Panc1 (cell line): ENCODE data around the gene MACIR. TPM values are rescaled to one million over a fixed set of nuclear protein-coding genes. Genes with fewer than 3 reads are reported as not detected.

Experiments
- ATAC-seq: fragments of 200-7000 bp; cut with Tn5 transposase; 2 replicates; pipeline ENCODE4 v1.9.1; 2020; ENCODE audit warnings: mild to moderate bottlenecking, moderate library complexity
- BruUV-seq: library from RNA; stranded (reverse); fragments of 400-500 nt; replicated peaks from 2 replicates; lab custom pipeline; 2021; lab: Mats Ljungman, UMichigan
- CTCF ChIA-PET: fragments of 300-600 bp; sonication (Branson Sonifier 250); formaldehyde crosslinking; loops from one replicate; lab custom pipeline; 2022; ENCODE audit warnings: antibody characterized with exemption; lab: Charles Lee
- POLR2A ChIA-PET: fragments of 300-600 bp; sonication (Branson Sonifier 250); formaldehyde crosslinking; loops from one replicate; lab custom pipeline; 2022; ENCODE audit warnings: antibody characterized with exemption; lab: Charles Lee
- DNase-seq: peaks from one replicate; pipeline ENCODE4 v3.0.0-alpha.2; 2010; ENCODE audit warnings: low read depth, low spot score
- H3K27ac ChIP-seq: 2 replicates; pipeline ENCODE4 v1.5.1; 2011; ENCODE audit warnings: mild to moderate bottlenecking, low read length, inconsistent platforms
- H3K27me3 ChIP-seq: fragments of 200-500 bp; sonication (Bioruptor generic); 2 replicates; pipeline ENCODE4 v1.6.0; 2014; ENCODE audit warnings: low read length, inconsistent platforms; ENCODE audit not compliant: control insufficient read depth, insufficient read depth
- H3K36me3 ChIP-seq: fragments of 200-500 bp; sonication (Bioruptor generic); 2 replicates; pipeline ENCODE4 v1.5.1; 2014; ENCODE audit warnings: inconsistent platforms, mild to moderate bottlenecking, low read length, moderate library complexity; ENCODE audit not compliant: control insufficient read depth, insufficient read depth
- H3K4me1 ChIP-seq: 2 replicates; pipeline ENCODE4 v1.5.1; 2011; ENCODE audit warnings: inconsistent platforms, mild to moderate bottlenecking, low read length, moderate library complexity; ENCODE audit not compliant: control insufficient read depth, insufficient read depth
- H3K4me3 ChIP-seq, 2 experiments: 2 replicates each; pipeline ENCODE4 v1.5.1; 2011 to 2012; ENCODE audit warnings: low read depth in 2 of 2, low read length in 2 of 2, mild to moderate bottlenecking in 2 of 2, inconsistent platforms in 1 of 2, moderate library complexity in 1 of 2
- H3K9me3 ChIP-seq: fragments of 200-500 bp; sonication (Bioruptor generic); 2 replicates; pipeline ENCODE4 v1.5.1; 2014; ENCODE audit warnings: low read depth, mild to moderate bottlenecking, inconsistent platforms, low read length, moderate library complexity; ENCODE audit not compliant: control insufficient read depth, insufficient read depth
- POLR2AphosphoS5 ChIP-seq: IDR thresholded peaks from 2 replicates; pipeline ENCODE4 v1.6.1; 2012; ENCODE audit warnings: mild to moderate bottlenecking, low read depth, low read length, moderate library complexity
- SIN3A ChIP-seq: IDR thresholded peaks from 2 replicates; pipeline ENCODE4 v1.6.1; 2012; ENCODE audit warnings: low read depth, mild to moderate bottlenecking, low read length, moderate library complexity, borderline replicate concordance; ENCODE audit not compliant: insufficient read depth
- TCF7L2 ChIP-seq: IDR thresholded peaks from 2 replicates; pipeline ENCODE4 v1.6.1; 2011; ENCODE audit warnings: mild to moderate bottlenecking, low read depth, low read length, inconsistent platforms
- in situ Hi-C: cut with HindIII; loops from 2 replicates; pipeline ENCODE4 v1.10.0; 2016; ENCODE audit warnings: low sequenced_read_pairs, low pct_unique_long_range_greater_than_20kb
- intact Hi-C: fragments of 100-400 bp; cut with micrococcal nuclease; formaldehyde crosslinking; loops from one replicate; pipeline ENCODE4 v1.10.0; 2022; ENCODE audit not compliant: unreplicated experiment
- total RNA-seq: library from RNA; stranded (reverse); gene quantifications from one replicate; pipeline ENCODE4 v1.2.1, GENCODE V29; 2021; ENCODE audit not compliant: unreplicated experiment
- TF ChIP-seq, protein P1 (sequence below): fragments of 450-650 bp; IDR thresholded peaks from 2 replicates; pipeline ENCODE4 v1.5.1; 2017; ENCODE audit warnings: mild to moderate bottlenecking
- TF ChIP-seq, protein P2 (sequence below), 2 experiments: IDR thresholded peaks; 2 replicates each; pipeline ENCODE4 v1.6.1; 2011 to 2012; ENCODE audit warnings: low read depth in 2 of 2, control low read depth in 1 of 2, low read length in 1 of 2, mild to moderate bottlenecking in 1 of 2, moderate library complexity in 1 of 2; ENCODE audit not compliant: insufficient read depth in 1 of 2

The MACIR gene
- total RNA-seq, 1 experiment from 2014 or later = 11.0 TPM

DNA sequence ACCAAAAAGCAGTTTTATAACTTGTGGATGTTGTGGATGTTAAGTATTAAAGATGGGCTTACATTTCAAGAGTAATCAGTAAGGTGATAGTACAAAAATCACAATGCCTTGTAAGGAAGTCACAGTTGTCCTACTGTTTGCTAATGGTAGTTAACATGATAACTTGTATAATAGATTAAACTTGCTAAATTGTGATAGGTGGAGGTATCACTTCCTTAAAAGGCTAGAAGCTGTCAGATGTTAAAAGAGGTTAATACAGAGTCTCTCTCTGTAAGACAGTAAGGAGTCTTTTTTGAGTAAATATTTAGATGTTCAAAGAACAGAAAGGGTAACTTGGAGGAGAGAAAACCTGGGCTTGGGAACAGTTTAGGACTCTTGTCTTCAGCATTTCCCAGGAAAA is 14.2 kb upstream of the MACIR start:
- H3K9me3 ChIP-seq = peaks cover 6% of the 10 kb centered on the region; the same call in 1 of the 2 replicates
- TF ChIP-seq, protein P1, sequence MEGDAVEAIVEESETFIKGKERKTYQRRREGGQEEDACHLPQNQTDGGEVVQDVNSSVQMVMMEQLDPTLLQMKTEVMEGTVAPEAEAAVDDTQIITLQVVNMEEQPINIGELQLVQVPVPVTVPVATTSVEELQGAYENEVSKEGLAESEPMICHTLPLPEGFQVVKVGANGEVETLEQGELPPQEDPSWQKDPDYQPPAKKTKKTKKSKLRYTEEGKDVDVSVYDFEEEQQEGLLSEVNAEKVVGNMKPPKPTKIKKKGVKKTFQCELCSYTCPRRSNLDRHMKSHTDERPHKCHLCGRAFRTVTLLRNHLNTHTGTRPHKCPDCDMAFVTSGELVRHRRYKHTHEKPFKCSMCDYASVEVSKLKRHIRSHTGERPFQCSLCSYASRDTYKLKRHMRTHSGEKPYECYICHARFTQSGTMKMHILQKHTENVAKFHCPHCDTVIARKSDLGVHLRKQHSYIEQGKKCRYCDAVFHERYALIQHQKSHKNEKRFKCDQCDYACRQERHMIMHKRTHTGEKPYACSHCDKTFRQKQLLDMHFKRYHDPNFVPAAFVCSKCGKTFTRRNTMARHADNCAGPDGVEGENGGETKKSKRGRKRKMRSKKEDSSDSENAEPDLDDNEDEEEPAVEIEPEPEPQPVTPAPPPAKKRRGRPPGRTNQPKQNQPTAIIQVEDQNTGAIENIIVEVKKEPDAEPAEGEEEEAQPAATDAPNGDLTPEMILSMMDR = no peak
- no peak for TF ChIP-seq SIN3A
- TF ChIP-seq, protein P2, sequence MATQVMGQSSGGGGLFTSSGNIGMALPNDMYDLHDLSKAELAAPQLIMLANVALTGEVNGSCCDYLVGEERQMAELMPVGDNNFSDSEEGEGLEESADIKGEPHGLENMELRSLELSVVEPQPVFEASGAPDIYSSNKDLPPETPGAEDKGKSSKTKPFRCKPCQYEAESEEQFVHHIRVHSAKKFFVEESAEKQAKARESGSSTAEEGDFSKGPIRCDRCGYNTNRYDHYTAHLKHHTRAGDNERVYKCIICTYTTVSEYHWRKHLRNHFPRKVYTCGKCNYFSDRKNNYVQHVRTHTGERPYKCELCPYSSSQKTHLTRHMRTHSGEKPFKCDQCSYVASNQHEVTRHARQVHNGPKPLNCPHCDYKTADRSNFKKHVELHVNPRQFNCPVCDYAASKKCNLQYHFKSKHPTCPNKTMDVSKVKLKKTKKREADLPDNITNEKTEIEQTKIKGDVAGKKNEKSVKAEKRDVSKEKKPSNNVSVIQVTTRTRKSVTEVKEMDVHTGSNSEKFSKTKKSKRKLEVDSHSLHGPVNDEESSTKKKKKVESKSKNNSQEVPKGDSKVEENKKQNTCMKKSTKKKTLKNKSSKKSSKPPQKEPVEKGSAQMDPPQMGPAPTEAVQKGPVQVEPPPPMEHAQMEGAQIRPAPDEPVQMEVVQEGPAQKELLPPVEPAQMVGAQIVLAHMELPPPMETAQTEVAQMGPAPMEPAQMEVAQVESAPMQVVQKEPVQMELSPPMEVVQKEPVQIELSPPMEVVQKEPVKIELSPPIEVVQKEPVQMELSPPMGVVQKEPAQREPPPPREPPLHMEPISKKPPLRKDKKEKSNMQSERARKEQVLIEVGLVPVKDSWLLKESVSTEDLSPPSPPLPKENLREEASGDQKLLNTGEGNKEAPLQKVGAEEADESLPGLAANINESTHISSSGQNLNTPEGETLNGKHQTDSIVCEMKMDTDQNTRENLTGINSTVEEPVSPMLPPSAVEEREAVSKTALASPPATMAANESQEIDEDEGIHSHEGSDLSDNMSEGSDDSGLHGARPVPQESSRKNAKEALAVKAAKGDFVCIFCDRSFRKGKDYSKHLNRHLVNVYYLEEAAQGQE (IDR thresholded peaks at IDR 0.05; ENCODE audit: insufficient read depth in 1 of 2, low read depth in 2 of 2, low read length in 1 of 2) = no peak
- no peak for TF ChIP-seq POLR2AphosphoS5
- TF ChIP-seq TCF7L2 = no peak
- peaks cover 7% of the 10 kb centered on the region; the same call in 1 of the 2 replicates for H3K27me3 ChIP-seq
- DNase-seq (no peak), ATAC-seq (no peak)
- no TSS peak for BruUV-seq
- H3K27ac ChIP-seq = no peak overlapping the region
- intact Hi-C loops = no loop called here
- H3K36me3 ChIP-seq = no peaks in the 10 kb centered on the region
- ChIA-PET POLR2A (no interaction called here), CTCF (no interaction called here)
- H3K4me1 ChIP-seq = no peaks in the 10 kb centered on the region
- in situ Hi-C loops = no loop called here
- H3K4me3 ChIP-seq = no peak overlapping the region

DNA sequence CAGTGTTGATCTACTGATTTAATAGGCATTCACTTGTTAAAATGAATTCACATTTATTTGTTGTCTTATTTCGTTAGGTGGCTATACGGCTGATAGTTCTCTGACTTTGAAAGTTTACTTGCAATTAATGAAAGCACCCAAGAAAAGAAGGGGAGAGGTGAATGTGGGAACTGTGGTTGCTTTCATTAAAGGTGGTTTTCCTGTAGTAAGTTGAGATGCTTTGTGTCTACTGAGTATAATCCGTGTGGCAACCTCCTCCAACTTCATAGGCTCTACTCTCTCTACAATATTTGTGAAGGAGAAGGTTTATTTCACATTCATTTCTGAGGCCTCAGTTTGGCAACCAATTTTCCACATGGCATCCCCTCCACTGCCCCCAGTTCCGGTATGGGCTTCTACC is 12.8 kb upstream of the MACIR start:
- in situ Hi-C loops (no loop called here), intact Hi-C loops (no loop called here)
- DNase-seq (no peak), ATAC-seq (no peak)
- Histone ChIP-seq H3K4me1 (no peaks in the 10 kb centered on the region), H3K27me3 (peaks cover 7% of the 10 kb centered on the region; the same call in 1 of the 2 replicates), H3K36me3 (no peaks in the 10 kb centered on the region), H3K4me3 (no peak overlapping the region), H3K27ac (no peak overlapping the region), H3K9me3 (no peaks in the 10 kb centered on the region)
- POLR2A ChIA-PET = no interaction called here
- TF ChIP-seq, protein P1 = no peak
- TF ChIP-seq, protein P2 (IDR thresholded peaks at IDR 0.05; ENCODE audit: insufficient read depth in 1 of 2, low read depth in 2 of 2, low read length in 1 of 2) = no peak
- no peak for TF ChIP-seq TCF7L2
- no peak for TF ChIP-seq POLR2AphosphoS5
- no peak for TF ChIP-seq SIN3A
- BruUV-seq = no TSS peak
- CTCF ChIA-PET = no interaction called here
